Stimulated activated CD4-positive, alpha-beta T cell treated with anti-CD3 and anti-CD28 coated beads, Interleukin-2, amount 100 ng/mL, for 4 hours (primary cell): ENCODE results near the gene CCPG1.

Source experiments
- DNase-seq: peaks from one replicate; pipeline ENCODE4 v3.0.0-alpha.2; 2020; ENCODE audit warnings: low read depth

Gene CCPG1

GRCh38 chr15:55387027-55387426, 21.1 kb downstream of the CCPG1 start:
- no peak for DNase-seq

- no peak for DNase-seq
Observed at GRCh38 chr15:55383687-55384086, 24.5 kb downstream of the CCPG1 start.

- DNase-seq, result no peak
Observed at GRCh38 chr15:55381595-55381994, 26.6 kb downstream of the CCPG1 start.

DNA sequence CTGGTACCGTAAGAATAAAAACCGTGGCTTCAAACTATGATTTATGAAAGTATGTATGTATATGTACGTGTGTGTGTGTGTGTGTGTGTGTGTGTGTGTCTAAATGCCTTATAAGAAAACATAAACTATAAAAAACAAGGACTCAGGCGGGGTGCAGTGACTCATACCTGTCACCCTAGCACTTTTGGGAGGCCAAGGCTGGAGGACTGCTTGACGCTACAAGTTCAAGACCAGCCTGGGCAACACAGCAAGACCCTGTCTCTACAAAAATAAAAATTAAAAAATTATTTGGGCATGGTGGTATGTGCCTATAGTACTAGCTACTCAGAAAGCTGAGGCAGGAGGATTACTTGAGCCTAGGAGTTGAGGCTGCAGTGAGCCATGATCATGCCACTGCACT, 29.1 kb downstream of the CCPG1 start:
- DNase-seq, result no peak

DNA sequence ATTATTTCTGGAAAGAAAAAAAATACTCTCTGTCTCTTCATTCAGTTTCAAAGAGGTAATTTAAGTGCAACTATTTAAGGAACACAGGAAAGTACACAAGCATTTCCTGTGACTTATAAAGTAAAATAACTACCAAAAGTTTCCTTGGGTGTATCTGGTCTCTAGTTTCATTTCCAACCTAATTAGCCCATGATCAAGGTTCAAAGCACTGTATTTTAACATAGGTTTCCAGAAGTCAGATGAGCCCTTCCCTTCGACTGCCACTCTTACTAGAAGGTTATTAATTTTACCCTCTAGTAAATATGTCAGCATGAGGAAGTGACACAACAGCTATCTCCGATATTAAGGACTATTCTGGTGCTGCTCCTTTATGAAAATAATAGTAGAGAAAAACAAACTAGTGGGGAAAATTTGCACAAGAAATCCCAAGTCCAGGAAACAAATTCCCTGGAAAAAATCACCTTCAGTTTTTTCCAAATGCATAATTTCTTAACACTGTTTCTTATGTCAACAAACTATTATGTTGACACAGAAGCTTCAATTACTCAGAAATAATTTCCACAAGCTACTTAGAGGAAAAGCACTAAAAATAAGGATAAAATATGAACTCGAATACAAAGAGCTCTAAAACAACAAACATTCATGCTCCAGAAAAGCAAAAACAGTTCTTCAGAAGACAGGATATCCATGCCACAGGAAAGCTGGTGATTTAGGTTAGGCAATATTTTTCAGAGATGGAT, 35.3 kb downstream of the CCPG1 start:
- DNase-seq, result no peak

DNA sequence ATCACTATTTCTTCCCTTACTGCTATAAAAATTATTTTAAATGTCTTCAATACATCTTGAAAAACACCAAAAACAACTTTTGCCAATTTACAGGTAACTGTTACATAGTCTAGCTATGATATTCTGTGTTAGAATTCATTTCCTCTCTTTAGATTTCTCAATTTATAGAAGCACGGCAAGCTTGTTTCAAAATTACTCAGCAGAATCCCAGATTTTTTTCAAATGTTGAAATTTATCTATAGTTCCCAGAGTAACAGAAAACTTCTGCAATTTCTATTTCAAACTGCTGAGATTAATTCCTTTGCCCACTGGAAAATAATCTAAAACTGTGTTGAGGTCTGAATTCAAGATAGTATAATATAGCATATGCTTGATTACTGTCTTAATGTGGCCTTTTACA, 41.2 kb downstream of the CCPG1 start:
- DNase-seq, result no peak

- DNase-seq, result no peak
Observed at GRCh38 chr15:55362641-55363040, 45.5 kb downstream of the CCPG1 start.

- no peak for DNase-seq
Observed at GRCh38 chr15:55361048-55361447, 47.1 kb downstream of the CCPG1 start.

DNA sequence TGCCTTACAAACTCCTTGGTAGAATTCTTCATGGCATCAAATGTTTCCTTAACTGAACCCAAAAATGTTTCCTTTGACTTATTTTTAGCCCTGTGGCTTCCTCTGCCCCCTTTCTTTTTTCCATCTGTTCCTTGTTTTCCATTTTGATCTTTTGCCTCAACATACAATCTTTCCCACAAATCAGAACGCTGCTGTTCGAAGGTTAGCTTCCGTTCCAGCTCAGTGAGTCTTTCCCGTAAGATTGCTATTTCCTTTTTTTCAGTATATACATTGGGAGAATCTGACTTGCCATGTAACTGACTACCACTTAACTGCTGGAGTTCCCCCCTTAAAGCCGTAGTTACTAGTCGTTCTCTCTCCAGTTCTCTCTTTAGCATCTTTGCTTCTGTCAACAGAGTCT, 47.9 kb downstream of the CCPG1 start:
- no peak for DNase-seq

DNA sequence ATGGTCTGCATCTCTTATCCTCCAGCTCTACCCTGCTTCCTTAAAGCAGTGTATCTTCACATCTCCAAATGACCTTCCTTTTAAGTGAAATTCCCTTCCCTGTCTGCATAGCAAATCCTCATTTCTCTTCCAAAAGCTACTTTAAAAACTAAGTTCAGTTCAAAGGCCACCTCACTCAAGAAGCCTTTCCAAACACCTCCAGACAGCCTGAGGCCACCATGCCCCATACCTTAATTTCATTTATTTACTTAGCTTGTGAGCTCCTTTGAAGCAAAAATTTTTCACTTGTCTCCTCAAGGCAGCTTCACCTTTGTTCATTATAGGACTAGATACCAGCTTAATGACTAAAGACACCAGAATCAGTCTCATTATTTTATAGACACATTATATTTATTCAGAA, 49.7 kb downstream of the CCPG1 start:
- DNase-seq, result no peak

DNA sequence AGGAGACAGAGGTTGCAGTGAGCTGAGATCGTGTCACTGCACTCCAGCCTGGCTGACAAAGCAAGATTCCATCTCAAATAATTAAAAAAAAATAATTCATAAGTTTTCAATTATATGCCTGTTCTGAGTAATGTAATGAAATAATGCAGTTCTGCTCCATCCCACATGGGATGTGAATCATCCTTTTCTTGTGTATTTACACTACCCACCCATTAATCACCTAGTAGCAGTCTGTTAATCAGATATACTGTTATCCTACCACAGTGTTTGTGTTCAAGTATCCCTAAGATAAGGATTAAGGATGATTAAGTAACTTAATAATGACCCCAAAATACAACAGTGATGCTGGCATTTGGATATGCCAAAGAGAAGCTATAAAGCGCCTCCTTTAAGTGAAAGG, 50.4 kb downstream of the CCPG1 start:
- no peak for DNase-seq

GRCh38 chr15:55356985-55357585, 51.1 kb downstream of the CCPG1 start:
- no peak for DNase-seq

GRCh38 chr15:55353025-55353424, 55.1 kb downstream of the CCPG1 start:
- DNase-seq, result no peak

GRCh38 chr15:55349282-55349681, 58.9 kb downstream of the CCPG1 start:
- DNase-seq, result no peak

DNA sequence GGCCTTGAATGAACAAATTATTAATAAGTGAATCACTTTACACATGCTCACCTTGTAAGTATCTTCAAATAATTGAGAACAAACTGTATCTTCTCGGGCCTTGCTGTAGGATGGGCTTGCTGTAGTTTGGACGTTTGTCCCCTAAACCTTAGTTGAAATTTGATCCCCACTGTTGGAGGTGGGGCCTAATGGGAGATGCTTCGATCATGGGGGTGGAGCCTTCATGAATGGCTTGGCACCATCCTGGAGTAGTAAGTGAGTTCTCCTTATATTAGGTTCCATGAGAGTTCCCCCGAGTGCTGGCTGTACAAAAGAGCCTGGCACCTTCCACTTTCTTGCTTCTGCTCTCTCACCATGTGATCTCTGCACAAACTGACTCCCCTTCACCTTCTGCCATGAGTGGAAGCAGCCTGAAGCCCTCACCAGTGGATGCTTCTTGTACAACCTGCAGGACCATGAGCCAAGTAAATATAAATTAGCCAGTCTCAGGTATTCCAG, 59.8 kb downstream of the CCPG1 start:
- DNase-seq, result no peak

DNA sequence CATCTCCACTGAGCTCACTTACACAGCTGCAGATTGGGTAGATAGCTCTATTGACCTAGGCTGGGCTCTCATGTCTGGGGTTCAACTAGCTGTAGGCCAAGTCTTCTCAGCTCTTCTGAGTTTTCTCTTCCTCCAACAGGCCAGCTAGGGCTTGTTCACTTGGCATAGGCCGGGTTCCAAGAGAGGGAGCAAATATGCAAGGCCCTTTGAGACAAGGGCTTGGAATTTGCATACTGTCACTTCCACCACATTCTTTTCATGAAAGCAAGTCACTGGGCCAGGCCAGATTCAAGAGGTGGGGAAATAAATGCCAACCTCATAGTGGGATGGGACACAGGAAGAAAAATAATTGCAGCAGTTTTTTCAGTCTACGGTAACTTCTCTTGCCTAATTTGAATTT, 64.0 kb downstream of the CCPG1 start:
- no peak for DNase-seq

DNA sequence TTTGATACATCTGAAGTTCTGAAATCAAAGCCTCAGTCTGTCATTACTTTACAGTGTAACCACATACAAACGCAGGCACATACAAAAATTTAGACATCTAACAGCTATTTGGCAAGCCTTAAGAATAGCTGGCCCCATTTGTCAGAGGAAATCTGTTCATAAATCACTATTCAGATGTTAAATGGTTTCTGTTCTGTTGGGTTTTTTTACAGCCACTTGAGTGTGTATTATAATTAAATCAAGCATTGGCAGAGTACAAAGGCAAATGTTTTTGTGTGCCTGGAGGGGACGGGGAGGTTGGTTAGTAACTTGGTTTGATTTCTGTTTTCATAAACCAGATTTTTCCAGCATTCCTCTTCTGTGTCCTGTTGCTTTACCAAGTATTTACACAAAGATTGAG, 65.0 kb downstream of the CCPG1 start:
- no peak for DNase-seq

DNA sequence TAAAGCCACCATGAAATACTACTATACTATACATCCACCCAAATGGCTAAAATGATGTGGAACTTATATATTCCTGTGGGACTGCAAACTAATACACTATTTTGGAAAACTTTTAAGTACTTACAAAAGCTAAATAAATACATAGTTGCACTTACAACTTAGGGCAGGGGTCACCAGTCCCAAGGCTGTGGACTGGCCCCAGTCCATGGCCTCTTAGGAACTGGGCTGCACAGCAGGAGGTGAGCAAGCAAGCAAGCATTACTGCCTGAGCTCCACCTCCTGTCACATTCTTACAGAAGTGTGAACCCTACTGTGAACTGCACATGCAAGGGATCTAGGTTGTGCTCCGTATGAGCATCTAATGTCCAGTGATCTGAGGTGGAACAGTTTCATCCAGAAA, 71.0 kb downstream of the CCPG1 start:
- no peak for DNase-seq

DNA sequence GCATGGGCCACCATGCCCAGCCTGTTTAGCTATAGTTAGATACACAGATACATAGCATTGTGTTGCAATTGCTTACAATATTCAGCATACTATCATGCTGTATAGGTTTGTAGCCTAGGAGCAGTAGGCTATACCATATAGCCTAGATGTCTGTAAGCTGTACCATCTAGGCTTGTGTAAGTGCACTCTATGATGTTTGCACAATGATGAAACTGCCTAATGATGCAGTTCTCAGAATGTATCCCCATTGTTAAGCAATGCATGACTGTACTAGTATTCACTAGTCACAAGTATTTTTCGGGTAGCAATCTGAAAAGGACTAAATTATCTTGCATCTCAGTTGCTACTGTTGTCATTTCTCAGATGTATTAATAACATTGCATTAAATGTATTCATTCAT, 73.2 kb downstream of the CCPG1 start:
- no peak for DNase-seq

GRCh38 chr15:55334371-55334770, 73.8 kb downstream of the CCPG1 start:
- DNase-seq, result no peak

DNA sequence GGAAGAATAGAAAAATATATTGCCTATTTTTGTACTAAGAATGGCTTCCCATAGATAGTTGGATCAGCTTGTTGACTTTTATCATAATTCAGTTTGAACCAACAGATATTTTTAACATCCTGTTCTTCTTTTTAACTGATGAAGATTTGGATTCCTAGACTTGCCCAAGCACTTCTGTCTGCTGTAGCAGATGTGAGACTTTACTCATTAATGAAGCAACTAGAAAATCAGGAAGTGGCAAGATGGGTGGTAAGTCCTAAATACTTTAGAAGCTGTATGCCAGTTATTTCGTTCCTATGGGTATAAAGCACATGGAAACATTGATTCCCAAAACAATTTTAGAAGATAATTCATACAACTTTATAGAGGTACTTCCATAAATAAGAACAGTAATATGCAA, 80.8 kb downstream of the CCPG1 start:
- DNase-seq, result no peak

GRCh38 chr15:55322467-55322866, 85.7 kb downstream of the CCPG1 start:
- no peak for DNase-seq

DNA sequence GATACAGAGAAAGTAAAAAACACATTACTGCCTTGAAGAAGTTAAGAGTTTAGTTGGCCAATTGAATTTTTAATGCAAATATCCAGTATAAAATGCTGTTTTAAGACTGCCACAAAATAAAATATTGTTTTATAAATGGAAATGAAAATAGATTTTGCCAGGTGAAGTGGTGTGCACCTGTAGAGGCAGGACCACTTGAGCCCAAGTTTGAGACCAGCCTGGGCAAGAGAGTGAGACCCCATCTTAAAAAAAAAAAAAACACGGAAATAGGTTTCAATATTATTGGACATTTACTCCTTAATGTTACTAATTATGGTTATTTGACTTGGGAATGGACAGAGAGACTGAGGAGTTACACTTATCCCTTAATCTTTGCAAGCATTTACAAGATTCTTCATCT, 87.2 kb downstream of the CCPG1 start:
- DNase-seq, result no peak

GRCh38 chr15:55320238-55320550, 88.0 kb downstream of the CCPG1 start:
- no peak for DNase-seq
